Measurements from ENCODE around the gene NADK.
"Not testable (repeated sequence)": the region's sequence is repeated elsewhere in the genome, so short reads cannot be mapped to it uniquely, and the experiment has no call there.

NADK gene

DNA sequence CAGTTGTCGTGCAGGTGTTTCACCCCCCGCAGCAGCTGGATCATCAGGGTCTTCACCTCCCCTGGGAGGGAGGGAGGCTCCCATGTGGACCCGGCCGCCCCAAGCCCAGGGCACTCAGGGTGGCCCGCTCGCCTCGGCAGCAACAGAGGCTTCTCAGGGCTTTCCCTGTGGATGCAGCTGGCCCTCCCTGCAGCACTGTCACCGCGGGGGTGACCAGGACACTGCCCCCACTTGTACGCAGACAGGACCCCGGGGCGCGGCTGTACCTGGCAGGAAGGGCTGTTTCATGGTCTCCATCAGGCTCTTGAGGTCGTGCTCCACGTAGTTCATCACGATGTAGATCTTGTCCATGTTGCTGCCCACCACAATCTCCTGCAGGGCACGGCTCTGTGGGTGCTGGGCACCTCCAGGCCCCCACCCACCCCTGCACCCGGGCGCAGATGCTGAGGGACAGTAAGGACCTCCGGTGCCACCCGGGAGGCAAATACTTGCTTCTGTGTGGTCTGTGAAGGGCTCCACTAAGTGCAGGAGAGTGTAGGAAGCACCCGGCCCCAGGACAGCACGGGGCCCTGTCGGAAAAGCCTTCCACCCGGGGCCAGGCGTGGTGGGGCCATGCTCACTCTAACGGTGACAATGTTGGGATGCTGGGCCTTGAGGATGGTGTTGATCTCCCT is 73.8 kb downstream of the NADK start:
- DNase-seq (ENCODE audit: low spot score) = not testable (repeated sequence)

DNA sequence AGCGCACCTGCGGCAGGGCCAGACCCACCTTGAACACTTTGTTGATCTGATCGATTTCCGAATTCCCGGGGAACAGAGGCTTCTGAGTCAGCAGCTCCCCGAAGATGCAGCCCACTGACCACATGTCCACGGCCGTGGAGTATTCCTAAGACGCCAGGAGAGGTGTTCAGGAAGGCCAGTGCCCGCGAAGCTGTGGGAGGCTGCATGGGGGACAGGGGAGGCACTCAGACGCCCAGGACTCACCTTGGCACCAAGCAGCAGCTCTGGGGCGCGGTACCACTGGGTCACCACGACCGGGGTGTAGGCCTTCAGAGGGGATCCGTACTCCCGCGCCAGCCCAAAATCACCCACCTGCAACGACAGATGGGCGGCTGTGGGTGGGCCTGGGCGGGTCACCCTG is 74.5 kb downstream of the NADK start:
- no peak for DNase-seq (ENCODE audit: low spot score)

DNA sequence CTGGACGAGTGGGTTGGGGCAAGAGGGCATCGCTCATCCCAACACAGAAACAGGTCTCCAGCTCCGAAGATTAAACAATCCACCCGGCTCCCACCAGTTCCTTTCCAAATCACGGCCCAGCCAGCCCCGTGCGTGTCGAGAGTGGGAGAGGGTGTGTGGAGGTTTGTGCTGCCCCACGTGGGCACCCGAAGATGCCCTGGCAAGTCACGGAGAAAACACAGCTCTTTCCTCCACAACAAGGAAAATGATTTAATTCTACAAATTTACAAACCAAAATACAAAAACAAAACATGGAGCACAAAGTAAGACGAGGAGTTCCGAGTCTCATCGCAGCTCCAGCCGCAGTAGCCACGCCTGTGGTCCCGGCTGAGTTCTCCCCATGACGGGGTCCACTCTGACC is 75.8 kb downstream of the NADK start:
- DNase-seq (ENCODE audit: low spot score) = not testable (repeated sequence)

Data from activated CD4-positive, alpha-beta T cell treated with anti-CD3 and anti-CD28 coated beads, Interleukin-2, Interleukin-4, amounts not matched to agents 100 ng/mL and 50 ng/mL, durations not matched to agents 16 hours and 8 hours (primary cell).